ENCODE data around the gene AK9.

Gene AK9

DNA sequence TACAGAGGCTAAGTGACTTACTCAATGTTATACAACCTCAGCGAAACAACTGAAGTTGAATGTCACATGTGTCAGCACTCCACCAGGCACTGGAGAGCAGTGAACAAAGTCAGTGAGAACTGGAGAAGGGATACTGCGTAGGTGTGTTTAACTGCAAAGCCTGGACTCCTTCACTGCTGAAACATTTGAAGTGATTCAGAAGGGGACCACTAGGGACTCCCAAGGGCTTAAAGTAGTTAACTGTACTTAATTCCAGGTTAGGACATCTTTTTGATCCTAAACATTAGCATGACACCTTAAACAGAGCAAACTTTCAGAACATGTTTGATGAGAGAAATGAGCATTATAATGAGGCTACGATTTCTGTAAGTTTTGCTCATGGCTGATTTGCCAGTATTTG is 163.0 kb downstream of the AK9 start:
- TF ChIP-seq, protein P1, sequence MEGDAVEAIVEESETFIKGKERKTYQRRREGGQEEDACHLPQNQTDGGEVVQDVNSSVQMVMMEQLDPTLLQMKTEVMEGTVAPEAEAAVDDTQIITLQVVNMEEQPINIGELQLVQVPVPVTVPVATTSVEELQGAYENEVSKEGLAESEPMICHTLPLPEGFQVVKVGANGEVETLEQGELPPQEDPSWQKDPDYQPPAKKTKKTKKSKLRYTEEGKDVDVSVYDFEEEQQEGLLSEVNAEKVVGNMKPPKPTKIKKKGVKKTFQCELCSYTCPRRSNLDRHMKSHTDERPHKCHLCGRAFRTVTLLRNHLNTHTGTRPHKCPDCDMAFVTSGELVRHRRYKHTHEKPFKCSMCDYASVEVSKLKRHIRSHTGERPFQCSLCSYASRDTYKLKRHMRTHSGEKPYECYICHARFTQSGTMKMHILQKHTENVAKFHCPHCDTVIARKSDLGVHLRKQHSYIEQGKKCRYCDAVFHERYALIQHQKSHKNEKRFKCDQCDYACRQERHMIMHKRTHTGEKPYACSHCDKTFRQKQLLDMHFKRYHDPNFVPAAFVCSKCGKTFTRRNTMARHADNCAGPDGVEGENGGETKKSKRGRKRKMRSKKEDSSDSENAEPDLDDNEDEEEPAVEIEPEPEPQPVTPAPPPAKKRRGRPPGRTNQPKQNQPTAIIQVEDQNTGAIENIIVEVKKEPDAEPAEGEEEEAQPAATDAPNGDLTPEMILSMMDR (IDR thresholded peaks at IDR 0.05): no peak

DNA sequence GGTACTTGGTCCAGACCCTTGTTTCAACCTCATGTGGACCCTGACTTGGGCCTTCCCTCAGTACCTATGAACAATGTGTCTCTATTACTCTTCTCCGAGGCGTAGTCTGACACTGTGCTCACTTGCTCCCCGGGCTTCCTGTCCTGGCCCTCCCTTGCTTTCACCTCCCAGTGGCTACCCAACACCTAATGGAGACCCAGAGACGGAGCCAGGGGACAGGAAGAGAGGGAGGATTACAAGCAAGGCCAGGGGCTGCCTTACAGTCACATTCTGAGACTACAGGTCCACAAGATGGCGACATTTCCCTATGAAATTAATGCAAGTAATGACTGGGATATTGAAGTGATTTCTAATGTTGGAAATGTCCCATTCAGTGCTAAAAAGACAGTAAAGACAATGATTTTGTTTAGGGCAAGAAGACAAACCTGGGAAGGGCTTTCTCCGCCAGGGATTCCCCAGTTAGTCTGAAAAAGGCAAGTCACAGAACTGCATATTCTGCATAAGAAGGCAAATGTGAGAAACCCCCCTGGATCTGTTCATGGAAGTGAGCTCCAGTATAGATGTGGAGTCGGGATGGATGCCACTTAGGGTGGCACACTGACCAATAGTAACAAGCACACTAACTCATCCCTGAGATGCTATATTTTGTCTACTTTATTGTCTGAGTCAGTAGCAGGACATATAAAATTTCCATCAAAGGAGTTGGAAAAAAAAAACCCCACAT is 163.9 kb downstream of the AK9 start:
- TF ChIP-seq, protein P1 (IDR thresholded peaks at IDR 0.05): peak; percentile 76

DNA sequence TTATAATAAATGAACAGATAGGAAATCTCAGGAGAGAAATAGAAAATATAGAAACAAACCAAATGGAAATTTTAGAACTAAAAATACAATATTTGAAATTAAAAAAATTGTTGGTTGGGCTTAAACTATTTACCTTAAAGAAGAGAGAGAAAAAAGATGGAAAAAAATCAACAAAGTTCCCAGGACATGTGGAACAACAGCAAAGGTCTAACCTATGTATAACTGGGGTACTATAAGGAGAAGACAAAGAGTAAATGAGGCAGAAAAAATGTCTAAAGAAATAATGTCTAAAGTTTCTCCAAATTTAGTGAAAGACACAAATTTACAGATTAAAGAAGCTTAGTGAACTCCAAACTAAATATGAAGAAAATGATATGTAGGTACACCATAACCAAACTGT is 166.9 kb downstream of the AK9 start:
- TF ChIP-seq, protein P1 (IDR thresholded peaks at IDR 0.05): no peak

DNA sequence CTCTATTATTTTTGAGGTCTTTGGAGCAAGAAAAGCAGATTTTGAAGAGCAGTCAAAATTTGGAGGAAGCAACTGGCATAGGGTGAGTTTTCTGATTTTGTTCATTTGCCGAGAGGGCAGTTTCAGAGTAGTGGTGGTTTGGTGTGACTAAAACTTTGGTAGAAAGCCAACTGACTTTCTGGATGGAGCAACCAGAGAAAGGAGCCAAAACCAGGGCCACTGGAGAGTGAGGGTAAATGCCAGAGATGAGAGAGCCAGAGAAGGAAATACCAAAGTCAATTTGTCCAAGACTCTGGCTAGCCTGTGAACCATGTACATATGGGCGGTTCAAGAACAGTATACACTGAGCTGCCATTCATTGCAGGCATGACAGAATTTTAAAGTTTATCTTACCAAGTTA is 167.5 kb downstream of the AK9 start:
- TF ChIP-seq, protein P1 (IDR thresholded peaks at IDR 0.05): no peak

DNA sequence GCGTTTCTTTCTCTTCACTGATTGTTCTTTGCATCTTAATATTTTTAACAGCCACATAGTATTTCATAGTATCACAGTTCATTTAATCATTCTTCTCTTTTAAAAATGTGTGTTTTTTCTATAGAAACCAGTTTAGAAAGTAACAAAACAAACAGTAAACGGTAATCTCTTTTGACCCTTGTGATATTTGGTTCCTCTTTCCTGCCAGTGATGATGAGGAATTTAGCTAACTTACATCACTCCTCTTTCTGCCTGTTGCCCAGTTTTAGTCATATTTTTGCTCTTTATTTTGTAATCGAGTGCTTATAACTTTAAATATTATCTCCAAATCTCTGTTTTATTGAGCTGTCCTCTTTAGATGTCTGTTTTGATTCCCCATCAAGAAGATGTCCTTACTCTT is 169.9 kb downstream of the AK9 start:
- TF ChIP-seq, protein P1 (IDR thresholded peaks at IDR 0.05): no peak

DNA sequence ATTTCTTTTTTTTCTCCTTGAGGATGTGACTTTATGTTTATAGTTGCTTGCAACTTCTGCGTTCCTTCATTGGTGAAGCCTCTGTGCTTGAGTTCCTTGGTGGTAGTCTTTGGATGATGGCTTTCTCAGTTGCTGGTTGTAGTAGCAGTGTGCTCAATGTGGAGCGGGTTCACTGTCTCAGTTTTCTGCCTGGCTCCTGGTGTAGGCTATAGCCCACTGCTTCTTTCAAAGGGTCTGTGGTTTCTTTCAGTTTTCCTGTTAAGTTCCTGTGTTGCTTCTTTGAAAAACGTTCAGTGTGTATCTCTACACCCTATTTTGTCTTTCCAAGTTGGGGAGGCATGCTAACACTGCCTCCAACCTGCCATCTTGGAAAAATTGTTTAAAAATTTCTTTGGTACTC is 174.1 kb downstream of the AK9 start:
- TF ChIP-seq, protein P1 (IDR thresholded peaks at IDR 0.05): no peak

DNA sequence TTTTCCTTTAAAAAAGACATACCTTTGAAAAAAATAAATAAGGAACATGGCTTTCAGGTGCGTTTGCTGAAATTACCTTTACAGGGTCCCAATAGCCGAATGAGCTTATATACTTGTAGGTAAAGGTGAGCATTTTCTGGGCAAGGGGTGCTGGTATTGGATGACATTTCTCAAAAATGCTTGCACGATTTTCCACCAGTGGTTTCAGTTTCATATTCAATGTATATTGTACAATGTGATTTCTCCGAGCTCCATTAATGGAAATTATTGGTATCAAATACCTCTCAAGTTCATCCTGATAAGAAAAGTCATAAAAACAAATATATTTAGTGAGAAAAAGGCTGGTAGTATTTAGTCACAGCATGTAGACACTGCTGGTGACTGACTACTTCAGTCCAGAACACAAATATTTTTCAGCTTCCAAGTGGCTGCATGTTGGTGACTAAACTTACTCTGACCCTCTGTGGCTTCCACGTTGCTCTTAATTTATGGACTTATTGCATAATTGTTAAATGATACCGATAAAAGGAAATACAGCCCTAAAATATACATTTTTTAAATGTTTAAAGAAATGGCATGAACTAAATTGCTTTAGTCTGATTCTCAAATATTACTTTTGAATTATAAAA is 175.1 kb downstream of the AK9 start:
- TF ChIP-seq, protein P1 (IDR thresholded peaks at IDR 0.05): no peak
